ENCODE results near the gene PCDH1. TPM values are rescaled to one million over a fixed set of nuclear protein-coding genes. Genes with fewer than 3 reads are reported as not detected.

Gene PCDH1
- total RNA-seq, 1 donor from 2014 or later = 11.5 TPM

- Histone ChIP-seq H3K4me1 (ENCODE audit: insufficient read depth, low read length) (no peaks in the 10 kb centered on the region), H4K20me1 (ENCODE audit: insufficient read depth, low read length) (no peaks in the 10 kb centered on the region), H3K4me2 (ENCODE audit: low read length) (no peak overlapping the region), H3K79me2 (ENCODE audit: insufficient read depth, low read length) (no peaks in the 10 kb centered on the region), H3K4me3 (ENCODE audit: insufficient read depth, low read depth, low read length) (no peak overlapping the region), H3K9me3 (ENCODE audit: insufficient read depth, low read depth, low read length) (no peaks in the 10 kb centered on the region), H3K9ac (ENCODE audit: low read length) (no peak overlapping the region), H3K27ac (ENCODE audit: low read depth, low read length) (no peak overlapping the region), H3K27me3 (ENCODE audit: insufficient read depth, low read length) (peaks cover 2% of the 10 kb centered on the region), H2AFZ (ENCODE audit: low read depth, low read length) (no peak overlapping the region), H3K36me3 (ENCODE audit: insufficient read depth, low read length) (no peaks in the 10 kb centered on the region)
- H3K9me3 Mint-ChIP-seq (ENCODE audit: unreplicated experiment) = peaks cover 1% of the 10 kb centered on the region
- TF ChIP-seq, protein P1, sequence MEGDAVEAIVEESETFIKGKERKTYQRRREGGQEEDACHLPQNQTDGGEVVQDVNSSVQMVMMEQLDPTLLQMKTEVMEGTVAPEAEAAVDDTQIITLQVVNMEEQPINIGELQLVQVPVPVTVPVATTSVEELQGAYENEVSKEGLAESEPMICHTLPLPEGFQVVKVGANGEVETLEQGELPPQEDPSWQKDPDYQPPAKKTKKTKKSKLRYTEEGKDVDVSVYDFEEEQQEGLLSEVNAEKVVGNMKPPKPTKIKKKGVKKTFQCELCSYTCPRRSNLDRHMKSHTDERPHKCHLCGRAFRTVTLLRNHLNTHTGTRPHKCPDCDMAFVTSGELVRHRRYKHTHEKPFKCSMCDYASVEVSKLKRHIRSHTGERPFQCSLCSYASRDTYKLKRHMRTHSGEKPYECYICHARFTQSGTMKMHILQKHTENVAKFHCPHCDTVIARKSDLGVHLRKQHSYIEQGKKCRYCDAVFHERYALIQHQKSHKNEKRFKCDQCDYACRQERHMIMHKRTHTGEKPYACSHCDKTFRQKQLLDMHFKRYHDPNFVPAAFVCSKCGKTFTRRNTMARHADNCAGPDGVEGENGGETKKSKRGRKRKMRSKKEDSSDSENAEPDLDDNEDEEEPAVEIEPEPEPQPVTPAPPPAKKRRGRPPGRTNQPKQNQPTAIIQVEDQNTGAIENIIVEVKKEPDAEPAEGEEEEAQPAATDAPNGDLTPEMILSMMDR (IDR thresholded peaks at IDR 0.05; ENCODE audit: insufficient read depth, low read depth, low read length) = no peak
- no peak for TF ChIP-seq EZH2 (IDR thresholded peaks at IDR 0.05; ENCODE audit: insufficient read depth, low read length)
- H3K36me3 Mint-ChIP-seq (ENCODE audit: low read depth, unreplicated experiment) = no peaks in the 10 kb centered on the region
- H3K27me3 Mint-ChIP-seq (ENCODE audit: low read depth, unreplicated experiment) = peaks cover 17% of the 10 kb centered on the region
- DNase-seq (ENCODE audit: low read depth) (no peak), FAIRE-seq (no peak)
- H3K27ac Mint-ChIP-seq (ENCODE audit: unreplicated experiment) = no peak overlapping the region
- H3K4me1 Mint-ChIP-seq (ENCODE audit: low read depth, unreplicated experiment) = peaks cover 3% of the 10 kb centered on the region
- no peak overlapping the region for H3K4me3 Mint-ChIP-seq (ENCODE audit: unreplicated experiment)
Measured at GRCh38 chr5:141856037-141856790, 22.0 kb downstream of the PCDH1 start.

DNA sequence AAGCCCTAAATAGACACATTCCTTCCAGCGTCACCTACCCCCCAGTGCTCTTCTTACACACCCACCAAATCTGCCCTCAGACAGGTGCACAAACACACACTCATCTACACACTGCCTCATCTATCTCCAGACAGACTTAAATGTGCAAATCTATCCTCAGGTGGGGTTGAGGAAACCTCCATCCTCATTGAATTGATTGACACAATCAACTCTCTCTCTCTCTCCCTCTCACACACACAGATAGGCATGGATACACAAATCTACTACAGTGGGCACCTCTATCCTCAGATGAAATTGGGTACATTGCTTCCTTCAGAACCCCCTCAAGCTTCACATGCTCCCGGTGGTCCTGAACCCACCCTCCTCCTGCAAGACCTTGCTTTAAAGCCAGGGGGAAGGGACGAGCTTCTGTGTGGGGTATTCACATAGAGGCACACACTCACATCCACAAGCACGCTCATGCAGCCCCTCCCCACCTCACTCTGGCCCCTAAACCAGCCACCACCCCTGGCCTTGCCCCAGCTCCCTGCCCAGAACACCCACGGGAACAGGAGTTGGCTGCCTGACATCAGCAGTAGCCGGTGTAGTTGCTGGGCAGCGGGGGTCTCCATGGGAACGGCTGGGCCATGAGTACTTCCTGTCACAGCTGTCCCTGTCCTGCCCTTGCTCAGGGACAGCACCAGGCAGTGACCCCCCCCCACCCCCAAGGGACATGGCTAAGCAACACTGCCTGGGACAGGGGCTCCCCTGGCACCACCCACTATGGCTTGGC is 22.8 kb downstream of the PCDH1 start:
- no peak for TF ChIP-seq EZH2 (IDR thresholded peaks at IDR 0.05; ENCODE audit: insufficient read depth, low read length)
- TF ChIP-seq, protein P1 (IDR thresholded peaks at IDR 0.05; ENCODE audit: insufficient read depth, low read depth, low read length) = no peak
- Histone ChIP-seq H3K9me3 (ENCODE audit: insufficient read depth, low read depth, low read length) (no peaks in the 10 kb centered on the region), H3K9ac (ENCODE audit: low read length) (no peak overlapping the region), H3K79me2 (ENCODE audit: insufficient read depth, low read length) (no peaks in the 10 kb centered on the region), H3K36me3 (ENCODE audit: insufficient read depth, low read length) (no peaks in the 10 kb centered on the region), H3K4me1 (ENCODE audit: insufficient read depth, low read length) (no peaks in the 10 kb centered on the region), H3K4me2 (ENCODE audit: low read length) (no peak overlapping the region), H3K27ac (ENCODE audit: low read depth, low read length) (no peak overlapping the region), H2AFZ (ENCODE audit: low read depth, low read length) (no peak overlapping the region), H3K4me3 (ENCODE audit: insufficient read depth, low read depth, low read length) (no peak overlapping the region), H4K20me1 (ENCODE audit: insufficient read depth, low read length) (no peaks in the 10 kb centered on the region), H3K27me3 (ENCODE audit: insufficient read depth, low read length) (peaks cover 2% of the 10 kb centered on the region)
- DNase-seq (ENCODE audit: low read depth) (no peak), FAIRE-seq (no peak)
- Mint-ChIP-seq H3K9me3 (ENCODE audit: unreplicated experiment) (peaks cover 1% of the 10 kb centered on the region), H3K27ac (ENCODE audit: unreplicated experiment) (no peak overlapping the region), H3K27me3 (ENCODE audit: low read depth, unreplicated experiment) (peaks cover 16% of the 10 kb centered on the region), H3K4me1 (ENCODE audit: low read depth, unreplicated experiment) (peaks cover 3% of the 10 kb centered on the region), H3K4me3 (ENCODE audit: unreplicated experiment) (no peak overlapping the region), H3K36me3 (ENCODE audit: low read depth, unreplicated experiment) (no peaks in the 10 kb centered on the region)

Data from astrocyte (in vitro differentiated cells and primary cell).